IPS-NIHi7 (cell line): ENCODE data around the gene TSPO.
A peak's percentile ranks its signal among the peaks of the same experiment; 100 is the strongest.
"Not testable (repeated sequence)": the region's sequence is repeated elsewhere in the genome, so short reads cannot be mapped to it uniquely, and the experiment has no call there.

Experiments used
- DNase-seq: peaks from one replicate; pipeline ENCODE4 v3.0.0; 2012; ENCODE audit warnings: mixed read lengths; ENCODE audit errors: extremely low spot score

Gene TSPO

GRCh38 chr22:43131773-43132501 is 19.4 kb upstream of the TSPO start:
- no peak for DNase-seq

- no peak for DNase-seq
These were observed 18.0 kb upstream of the TSPO start for GRCh38 chr22:43133401-43133800.

GRCh38 chr22:43134553-43134952 is 16.8 kb upstream of the TSPO start:
- DNase-seq, result no peak

GRCh38 chr22:43135565-43135964 is 15.8 kb upstream of the TSPO start:
- DNase-seq, result no peak

GRCh38 chr22:43136255-43136654 is 15.1 kb upstream of the TSPO start:
- peak; percentile 90 for DNase-seq

GRCh38 chr22:43136801-43137200 is 14.6 kb upstream of the TSPO start:
- no peak for DNase-seq

GRCh38 chr22:43142880-43143562 is 8.3 kb upstream of the TSPO start, which contains the start of gene MCAT:
Gene MCAT, minus strand, starts transcription at chr22:43143398. Its CDS starts 50 bp downstream, at chr22:43143348.
- DNase-seq, result peak; percentile 89

- DNase-seq, result no peak
These were observed 6.4 kb upstream of the TSPO start for GRCh38 chr22:43144949-43145348.

GRCh38 chr22:43145371-43145770 is 6.0 kb upstream of the TSPO start:
- not testable (repeated sequence) for DNase-seq

- DNase-seq, result not testable (repeated sequence)
These were observed 5.0 kb upstream of the TSPO start for GRCh38 chr22:43146332-43146731.

- DNase-seq, result no peak
These were observed 3.5 kb upstream of the TSPO start for GRCh38 chr22:43147821-43148220.

- no peak for DNase-seq
These were observed 2.8 kb upstream of the TSPO start for GRCh38 chr22:43148581-43148980.

GRCh38 chr22:43150731-43151206 is 590 bp upstream of the TSPO start:
- DNase-seq, result no peak

GRCh38 chr22:43152003-43152356 is 621 bp downstream of the TSPO start:
- DNase-seq, result no peak

- no peak for DNase-seq
These were observed 1.2 kb downstream of the TSPO start for GRCh38 chr22:43152357-43153071.

GRCh38 chr22:43153899-43154298 is 2.5 kb downstream of the TSPO start:
- no peak for DNase-seq

GRCh38 chr22:43154887-43155536 is 3.7 kb downstream of the TSPO start:
- DNase-seq, result no peak

GRCh38 chr22:43155789-43156188 is 4.4 kb downstream of the TSPO start:
- DNase-seq, result no peak

- DNase-seq, result no peak
These were observed 5.1 kb downstream of the TSPO start for GRCh38 chr22:43156413-43156812.

- no peak for DNase-seq
These were observed 6.7 kb downstream of the TSPO start for GRCh38 chr22:43157874-43158546.

- no peak for DNase-seq
These were observed 7.6 kb downstream of the TSPO start for GRCh38 chr22:43158778-43159483.
